Astrocyte (in vitro differentiated cells and primary cell): ENCODE measurements around the gene LRTM2.

ENCODE experiments used
- EZH2 ChIP-seq: IDR thresholded peaks from 2 replicates; pipeline ENCODE4 v1.6.1; 2012; ENCODE audit warnings: mild to moderate bottlenecking, low read length, inconsistent platforms; ENCODE audit not compliant: insufficient read depth
- TF ChIP-seq, protein P1 (sequence below): IDR thresholded peaks from 2 replicates; pipeline ENCODE4 v1.5.1; 2011; ENCODE audit warnings: low read depth, mild to moderate bottlenecking, inconsistent platforms, low read length, moderate library complexity; ENCODE audit not compliant: insufficient read depth

DNA sequence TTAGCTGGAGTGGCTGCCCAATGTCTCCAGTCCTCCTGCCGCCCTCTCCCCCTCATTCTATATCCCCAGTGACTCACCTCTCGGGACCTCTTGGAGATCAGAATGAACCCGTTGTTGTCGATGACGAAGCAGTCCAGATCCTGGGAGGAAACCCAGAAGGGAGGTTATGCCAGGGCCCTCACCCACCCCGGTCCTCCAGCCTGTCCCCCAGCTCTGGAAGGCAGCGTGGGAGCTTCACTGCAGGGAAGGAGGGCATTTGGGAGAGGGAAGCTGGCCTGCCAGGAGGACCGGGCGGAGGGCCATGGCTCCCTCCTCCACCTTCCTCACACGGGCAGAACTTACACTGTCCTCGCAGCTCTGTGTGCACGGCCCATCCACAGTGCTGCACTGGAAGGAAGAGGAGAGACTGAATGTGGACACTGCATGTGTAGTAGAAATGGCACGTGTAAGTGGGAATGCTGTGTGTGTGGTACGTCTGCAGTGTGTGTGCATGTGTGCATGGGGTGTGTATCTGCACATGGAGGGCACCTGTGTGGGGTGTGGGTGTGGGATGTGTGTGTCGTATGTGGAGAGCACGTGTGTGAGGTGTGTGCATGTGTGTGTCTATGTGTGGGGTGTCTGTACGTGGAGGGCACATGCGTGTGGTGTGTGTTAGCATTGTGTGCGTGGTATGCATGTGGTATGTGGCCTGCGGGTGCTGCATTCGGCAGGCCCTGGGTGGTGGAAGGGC is 10.0 kb upstream of the LRTM2 start:
- TF ChIP-seq, protein P1, sequence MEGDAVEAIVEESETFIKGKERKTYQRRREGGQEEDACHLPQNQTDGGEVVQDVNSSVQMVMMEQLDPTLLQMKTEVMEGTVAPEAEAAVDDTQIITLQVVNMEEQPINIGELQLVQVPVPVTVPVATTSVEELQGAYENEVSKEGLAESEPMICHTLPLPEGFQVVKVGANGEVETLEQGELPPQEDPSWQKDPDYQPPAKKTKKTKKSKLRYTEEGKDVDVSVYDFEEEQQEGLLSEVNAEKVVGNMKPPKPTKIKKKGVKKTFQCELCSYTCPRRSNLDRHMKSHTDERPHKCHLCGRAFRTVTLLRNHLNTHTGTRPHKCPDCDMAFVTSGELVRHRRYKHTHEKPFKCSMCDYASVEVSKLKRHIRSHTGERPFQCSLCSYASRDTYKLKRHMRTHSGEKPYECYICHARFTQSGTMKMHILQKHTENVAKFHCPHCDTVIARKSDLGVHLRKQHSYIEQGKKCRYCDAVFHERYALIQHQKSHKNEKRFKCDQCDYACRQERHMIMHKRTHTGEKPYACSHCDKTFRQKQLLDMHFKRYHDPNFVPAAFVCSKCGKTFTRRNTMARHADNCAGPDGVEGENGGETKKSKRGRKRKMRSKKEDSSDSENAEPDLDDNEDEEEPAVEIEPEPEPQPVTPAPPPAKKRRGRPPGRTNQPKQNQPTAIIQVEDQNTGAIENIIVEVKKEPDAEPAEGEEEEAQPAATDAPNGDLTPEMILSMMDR: no peak
- no peak for TF ChIP-seq EZH2
